Naive B cell (primary cell): Measurements from ENCODE around the gene TRIM6. TPM values are rescaled to one million over a fixed set of nuclear protein-coding genes. Genes with fewer than 3 reads are reported as not detected.

Experiments used
- ATAC-seq, 2 donors: fragments of 150-1000 bp; cut with Tn5 transposase; 2 replicates each; pipeline ENCODE4 v1.10.0; 2021; ENCODE audit warnings: low read depth in 2 of 2, mild to moderate bottlenecking in 2 of 2, moderate library complexity in 2 of 2
- DNase-seq: peaks from one replicate; pipeline ENCODE4 v3.0.0; 2022
- H3K27ac Mint-ChIP-seq, 6 donors: one replicate each; pipeline ENCODE4 v1.8.0; 2020 to 2022; ENCODE audit warnings: mild to moderate bottlenecking in 6 of 6, mixed read lengths in 6 of 6, moderate library complexity in 5 of 6, inconsistent platforms in 2 of 6
- H3K27me3 Mint-ChIP-seq, 3 donors: one replicate each; pipeline ENCODE4 v1.8.0; 2021 to 2022; ENCODE audit warnings: mixed read lengths in 3 of 3, mild to moderate bottlenecking in 1 of 3
- H3K36me3 Mint-ChIP-seq, 2 donors: one replicate each; pipeline ENCODE4 v1.8.0; 2020 to 2022; ENCODE audit warnings: mixed read lengths in 2 of 2, inconsistent platforms in 1 of 2, mild to moderate bottlenecking in 1 of 2
- H3K4me1 Mint-ChIP-seq, 3 donors: one replicate each; pipeline ENCODE4 v1.8.0; 2020 to 2022; ENCODE audit warnings: mixed read lengths in 3 of 3, inconsistent platforms in 1 of 3, mild to moderate bottlenecking in 1 of 3, moderate library complexity in 1 of 3
- H3K4me3 Mint-ChIP-seq, 8 donors: one replicate each; pipeline ENCODE4 v1.8.0; 2020 to 2022; ENCODE audit warnings: mild to moderate bottlenecking in 8 of 8, mixed read lengths in 8 of 8, moderate library complexity in 8 of 8, inconsistent platforms in 2 of 8
- H3K9me3 Mint-ChIP-seq, 7 donors: one replicate each; pipeline ENCODE4 v1.8.0; 2020 to 2022; ENCODE audit warnings: mixed read lengths in 7 of 7, mild to moderate bottlenecking in 5 of 7, inconsistent platforms in 2 of 7, moderate library complexity in 1 of 7
- polyA plus RNA-seq, 6 donors: library from polyadenylated mRNA; unstranded; fragments of 300-500 nt; fragmentation: Illumina TruSeq; gene quantifications; one replicate each; pipeline ENCODE4 v1.2.3, GENCODE V29; 2021; ENCODE audit warnings: low read depth in 6 of 6

The TRIM6 gene
- polyA plus RNA-seq, 6 donors from 2014 or later, result 0.22 TPM; not detected in 5

DNA sequence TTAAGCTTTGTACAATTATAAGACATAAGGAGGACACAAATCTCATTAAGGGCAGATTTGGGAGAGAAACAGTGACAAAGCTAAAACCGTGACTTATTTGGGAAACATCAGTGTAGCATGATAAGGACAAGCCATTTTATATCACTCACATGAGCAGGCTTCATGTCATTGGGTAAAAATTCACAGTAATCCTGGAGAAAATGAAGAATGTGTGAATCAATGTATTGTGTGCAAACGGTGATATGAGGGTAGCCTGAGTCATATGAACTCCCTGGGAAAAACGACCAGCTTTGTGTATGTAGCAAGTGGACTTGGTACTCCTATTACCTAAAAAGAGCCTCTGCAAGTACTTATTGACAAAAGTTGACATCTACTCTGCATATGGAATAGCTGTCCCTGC lies 22.4 kb downstream of the TRIM6 start:
- H3K4me1 Mint-ChIP-seq, result peaks cover 2 to 7% (median 4%) of the 10 kb centered on the region in 3 donors
- H3K27ac Mint-ChIP-seq, result no peak overlapping the region
- H3K36me3 Mint-ChIP-seq, result no peaks in the 10 kb centered on the region
- no peaks in the 10 kb centered on the region for H3K27me3 Mint-ChIP-seq
- H3K4me3 Mint-ChIP-seq, result no peak overlapping the region
- ATAC-seq, result no peak
- DNase-seq, result no peak
- H3K9me3 Mint-ChIP-seq, result no peaks in the 10 kb centered on the region

- no peak for ATAC-seq
- peaks cover 21 to 23% (median 22%) of the 10 kb centered on the region in 3 donors for H3K4me1 Mint-ChIP-seq
- no peak overlapping the region for H3K4me3 Mint-ChIP-seq
- H3K27ac Mint-ChIP-seq, result peak overlapping the region in 1 of 6 donors; percentile 81
- no peaks in the 10 kb centered on the region for H3K36me3 Mint-ChIP-seq
- DNase-seq, result no peak
- H3K27me3 Mint-ChIP-seq, result no peaks in the 10 kb centered on the region
- no peaks in the 10 kb centered on the region for H3K9me3 Mint-ChIP-seq
Measured at GRCh38 chr11:5620651-5621521, 24.4 kb downstream of the TRIM6 start.

DNA sequence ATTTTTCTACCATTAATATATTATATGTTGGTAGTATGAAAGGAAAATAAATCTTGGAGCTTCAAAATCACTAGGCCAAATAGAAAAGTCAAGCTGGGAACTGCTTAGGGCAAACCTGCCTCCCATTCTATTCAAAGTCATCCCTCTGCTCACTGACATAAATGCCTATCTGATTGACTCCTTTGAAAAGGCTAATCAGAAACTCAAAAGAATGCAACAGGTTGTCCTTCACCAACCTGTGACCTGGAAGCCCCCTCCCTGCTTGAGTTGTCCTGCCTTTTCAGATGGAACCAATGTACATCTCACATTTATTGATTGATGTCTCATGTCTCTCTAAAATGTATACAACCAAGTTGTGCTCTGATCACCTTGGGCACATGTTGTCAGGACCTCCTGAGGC lies 25.1 kb downstream of the TRIM6 start:
- Mint-ChIP-seq H3K27ac (peak overlapping the region in 1 of 6 donors; percentile 58), H3K27me3 (no peaks in the 10 kb centered on the region), H3K9me3 (no peaks in the 10 kb centered on the region), H3K36me3 (no peaks in the 10 kb centered on the region), H3K4me1 (peaks cover 28 to 30% (median 28%) of the 10 kb centered on the region in 3 donors), H3K4me3 (peak overlapping the region in 1 of 8 donors; percentile 9)
- DNase-seq, result no peak
- no peak for ATAC-seq

- Mint-ChIP-seq H3K4me3 (peak overlapping the region in 5 of 8 donors; percentile 3 to 50 (median 34)), H3K9me3 (no peaks in the 10 kb centered on the region), H3K4me1 (peaks cover 40 to 43% (median 40%) of the 10 kb centered on the region in 3 donors), H3K27ac (peak overlapping the region in 2 of 6 donors; percentile 24 to 76), H3K36me3 (no peaks in the 10 kb centered on the region), H3K27me3 (no peaks in the 10 kb centered on the region)
- DNase-seq (no peak), ATAC-seq (no peak)
Measured at GRCh38 chr11:5622802-5623201, 26.4 kb downstream of the TRIM6 start.

- H3K36me3 Mint-ChIP-seq, result no peaks in the 10 kb centered on the region
- peak; percentile 98 for ATAC-seq
- H3K9me3 Mint-ChIP-seq, result no peaks in the 10 kb centered on the region
- H3K27me3 Mint-ChIP-seq, result no peaks in the 10 kb centered on the region
- H3K4me3 Mint-ChIP-seq, result peak within 1 kb of the TSS; percentile 74 to 98 (median 92)
- H3K27ac Mint-ChIP-seq, result peak within 1 kb of the TSS; percentile 3 to 97 (median 94)
- peaks cover 50 to 54% (median 50%) of the 10 kb centered on the region in 3 donors for H3K4me1 Mint-ChIP-seq
- DNase-seq, result peak; percentile 84
Measured at GRCh38 chr11:5624489-5625279, 28.2 kb downstream of the TRIM6 start, which contains the start of gene TRIM34. Gene TRIM34, plus strand, starts transcription at chr11:5625001. Its CDS starts 7,331 bp downstream, at chr11:5632332.

DNA sequence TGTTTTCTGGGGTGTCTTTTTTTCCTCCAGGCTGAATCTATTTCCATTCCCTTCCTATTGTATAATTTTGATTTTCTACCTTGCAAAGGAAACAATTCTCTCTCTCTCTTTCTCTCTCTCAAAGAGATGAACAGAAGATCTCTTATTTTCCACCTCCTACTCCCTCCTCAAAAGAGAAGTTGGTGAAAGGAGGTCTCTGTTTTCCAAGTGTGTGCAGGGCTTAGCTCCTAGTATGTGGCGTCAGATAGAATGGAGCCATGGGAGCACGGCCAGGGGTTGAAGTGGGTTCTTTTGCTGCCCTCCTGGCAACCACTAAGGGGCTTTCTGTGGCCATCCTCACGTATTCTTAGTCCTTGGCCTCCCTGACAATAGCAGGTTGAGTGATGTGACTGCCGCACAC lies 28.8 kb downstream of the TRIM6 start:
- Mint-ChIP-seq H3K27ac (peak overlapping the region in 5 of 6 donors; percentile 88 to 97 (median 94)), H3K36me3 (no peaks in the 10 kb centered on the region), H3K4me3 (peak overlapping the region; percentile 74 to 98 (median 92)), H3K9me3 (no peaks in the 10 kb centered on the region), H3K27me3 (no peaks in the 10 kb centered on the region), H3K4me1 (peaks cover 52 to 54% (median 53%) of the 10 kb centered on the region in 3 donors)
- DNase-seq (no peak), ATAC-seq (no peak)

- ATAC-seq, result no peak
- no peak for DNase-seq
- H3K27ac Mint-ChIP-seq, result peak overlapping the region in 4 of 6 donors; percentile 58 to 97 (median 91)
- H3K4me1 Mint-ChIP-seq, result peaks cover 60 to 61% (median 60%) of the 10 kb centered on the region in 3 donors
- H3K27me3 Mint-ChIP-seq, result no peaks in the 10 kb centered on the region
- peak overlapping the region; percentile 35 to 98 (median 86) for H3K4me3 Mint-ChIP-seq
- no peaks in the 10 kb centered on the region for H3K9me3 Mint-ChIP-seq
- no peaks in the 10 kb centered on the region for H3K36me3 Mint-ChIP-seq
Measured at GRCh38 chr11:5626196-5626595, 29.8 kb downstream of the TRIM6 start.

DNA sequence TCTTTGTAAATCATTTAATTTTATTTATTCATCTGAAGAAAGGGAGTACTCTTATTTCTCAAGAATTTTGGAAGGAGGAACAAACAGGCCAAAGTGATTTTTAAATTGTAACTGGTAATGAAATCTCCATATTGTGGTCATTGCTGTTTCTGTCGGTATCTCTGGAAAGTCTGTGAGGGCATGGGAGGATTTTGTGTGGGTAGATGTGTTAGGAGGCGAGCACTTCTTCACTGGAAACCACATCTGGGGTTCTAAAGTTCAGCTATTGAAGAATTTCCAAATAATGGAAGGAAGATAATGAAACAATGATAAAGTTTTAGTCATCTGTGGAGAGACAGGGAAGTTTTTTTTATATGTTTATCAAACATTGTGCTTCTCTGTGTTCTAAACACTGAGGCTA lies 35.0 kb downstream of the TRIM6 start:
- DNase-seq, result no peak
- ATAC-seq, result no peak
- peaks cover 23 to 37% of the 10 kb centered on the region in 2 donors for H3K36me3 Mint-ChIP-seq
- H3K4me3 Mint-ChIP-seq, result peak overlapping the region in 6 of 8 donors; percentile 5 to 87 (median 70)
- peaks cover 0 to 4% (median 0%) of the 10 kb centered on the region in 7 donors for H3K9me3 Mint-ChIP-seq
- no peaks in the 10 kb centered on the region for H3K27me3 Mint-ChIP-seq
- H3K27ac Mint-ChIP-seq, result peak overlapping the region; percentile 80 to 96 (median 88)
- H3K4me1 Mint-ChIP-seq, result peaks cover 52 to 56% (median 55%) of the 10 kb centered on the region in 3 donors

- H3K4me3 Mint-ChIP-seq, result peak overlapping the region; percentile 53 to 87 (median 78)
Measured at GRCh38 chr11:5631969-5632635, 35.7 kb downstream of the TRIM6 start.

GRCh38 chr11:5639953-5640352 lies 43.5 kb downstream of the TRIM6 start:
- ATAC-seq (no peak), DNase-seq (no peak)
- Mint-ChIP-seq H3K9me3 (no peaks in the 10 kb centered on the region), H3K36me3 (peaks cover 42 to 52% of the 10 kb centered on the region in 2 donors), H3K27ac (peak overlapping the region in 1 of 6 donors; percentile 5), H3K4me3 (no peak overlapping the region), H3K4me1 (peaks cover 0 to 4% (median 0%) of the 10 kb centered on the region in 3 donors), H3K27me3 (no peaks in the 10 kb centered on the region)

More at GRCh38 chr11:5631969-5632635, 35.7 kb downstream of the TRIM6 start:
- ATAC-seq, result peak; percentile 97 to 99
- Mint-ChIP-seq H3K9me3 (peaks cover 0 to 4% (median 0%) of the 10 kb centered on the region in 7 donors), H3K4me1 (peaks cover 45 to 50% (median 48%) of the 10 kb centered on the region in 3 donors), H3K27ac (peak overlapping the region; percentile 80 to 96 (median 88)), H3K27me3 (no peaks in the 10 kb centered on the region), H3K36me3 (peaks cover 25 to 37% of the 10 kb centered on the region in 2 donors)
- peak; percentile 65 for DNase-seq

- ATAC-seq, result no peak
- Mint-ChIP-seq H3K27me3 (no peaks in the 10 kb centered on the region), H3K27ac (peak overlapping the region in 1 of 6 donors; percentile 13), H3K4me1 (peaks cover 0 to 4% (median 0%) of the 10 kb centered on the region in 3 donors), H3K36me3 (peaks cover 32 to 34% of the 10 kb centered on the region in 2 donors), H3K4me3 (no peak overlapping the region), H3K9me3 (no peaks in the 10 kb centered on the region)
- DNase-seq, result no peak
Measured at GRCh38 chr11:5643585-5643984, 47.1 kb downstream of the TRIM6 start.

- H3K27ac Mint-ChIP-seq, result peak overlapping the region in 2 of 6 donors; percentile 44 to 84
- DNase-seq, result no peak
- peaks cover 21 to 26% of the 10 kb centered on the region in 2 donors for H3K36me3 Mint-ChIP-seq
- no peaks in the 10 kb centered on the region for H3K27me3 Mint-ChIP-seq
- no peak overlapping the region for H3K4me3 Mint-ChIP-seq
- peaks cover 0 to 4% (median 0%) of the 10 kb centered on the region in 3 donors for H3K4me1 Mint-ChIP-seq
- H3K9me3 Mint-ChIP-seq, result no peaks in the 10 kb centered on the region
- ATAC-seq, result no peak
Measured at GRCh38 chr11:5646139-5646538, 49.7 kb downstream of the TRIM6 start.

GRCh38 chr11:5655474-5655873 lies 59.0 kb downstream of the TRIM6 start:
- no peaks in the 10 kb centered on the region for H3K27me3 Mint-ChIP-seq
- no peaks in the 10 kb centered on the region for H3K4me1 Mint-ChIP-seq
- H3K9me3 Mint-ChIP-seq, result peaks cover 0 to 6% (median 0%) of the 10 kb centered on the region in 7 donors
- DNase-seq (no peak), ATAC-seq (no peak)
- peaks cover 15 to 20% of the 10 kb centered on the region in 2 donors for H3K36me3 Mint-ChIP-seq
- H3K27ac Mint-ChIP-seq, result no peak overlapping the region
- H3K4me3 Mint-ChIP-seq, result no peak overlapping the region
